Colonic mucosa (tissue), 4 donors: ENCODE measurements around the gene GSTM4. TPM values are rescaled to one million over a fixed set of nuclear protein-coding genes. Genes with fewer than 3 reads are reported as not detected.

Experiments
- DNase-seq: peaks from one replicate; pipeline ENCODE4 v3.0.0-alpha.2; 2020
- H3K27ac ChIP-seq: fragments of 200-600 bp; one replicate; pipeline ENCODE4 v1.8.0; 2021
- H3K27me3 ChIP-seq: fragments of 200-600 bp; one replicate; pipeline ENCODE4 v1.8.0; 2021
- H3K36me3 ChIP-seq: fragments of 200-600 bp; one replicate; pipeline ENCODE4 v1.8.0; 2021
- H3K4me1 ChIP-seq: fragments of 200-600 bp; one replicate; pipeline ENCODE4 v1.8.0; 2021; ENCODE audit warnings: mild to moderate bottlenecking
- H3K4me3 ChIP-seq: fragments of 200-600 bp; one replicate; pipeline ENCODE4 v1.8.0; 2021
- H3K9ac ChIP-seq, 2 donors: one replicate each; pipeline ENCODE4 v1.7.0; 2013; ENCODE audit warnings: control low read depth in 2 of 2, low read depth in 2 of 2, low read length in 2 of 2
- H3K9me3 ChIP-seq: fragments of 200-600 bp; one replicate; pipeline ENCODE4 v1.8.0; 2021
- intact Hi-C: fragments of 100-400 bp; cut with DNase I; formaldehyde crosslinking; loops from one replicate; pipeline ENCODE4 v1.14.1; 2022
- total RNA-seq, 2 donors: library from RNA; stranded (reverse); fragmentation: NEBNext Ultra II Directional in 1 of 2; extraction: Animal tissue kit (Norgen Biotek cat#: 25700) in 1 of 2; gene quantifications; one replicate each; pipeline ENCODE4 v1.2.1, GENCODE V29; 2021
- TF ChIP-seq, protein P1 (sequence below): fragments of 200-600 bp; IDR thresholded peaks from one replicate; pipeline ENCODE4 v1.8.0; 2022; ENCODE audit warnings: antibody characterized with exemption, mild to moderate bottlenecking
- donor health status: healthy.
- donor health status: DM: no; HTN: no; CAD: no.
- donor health status: DM: no; HTN: no; CAD: no.

GSTM4 gene
- 10 to 100 TPM; 62.6 to 77.4 TPM for total RNA-seq

DNA sequence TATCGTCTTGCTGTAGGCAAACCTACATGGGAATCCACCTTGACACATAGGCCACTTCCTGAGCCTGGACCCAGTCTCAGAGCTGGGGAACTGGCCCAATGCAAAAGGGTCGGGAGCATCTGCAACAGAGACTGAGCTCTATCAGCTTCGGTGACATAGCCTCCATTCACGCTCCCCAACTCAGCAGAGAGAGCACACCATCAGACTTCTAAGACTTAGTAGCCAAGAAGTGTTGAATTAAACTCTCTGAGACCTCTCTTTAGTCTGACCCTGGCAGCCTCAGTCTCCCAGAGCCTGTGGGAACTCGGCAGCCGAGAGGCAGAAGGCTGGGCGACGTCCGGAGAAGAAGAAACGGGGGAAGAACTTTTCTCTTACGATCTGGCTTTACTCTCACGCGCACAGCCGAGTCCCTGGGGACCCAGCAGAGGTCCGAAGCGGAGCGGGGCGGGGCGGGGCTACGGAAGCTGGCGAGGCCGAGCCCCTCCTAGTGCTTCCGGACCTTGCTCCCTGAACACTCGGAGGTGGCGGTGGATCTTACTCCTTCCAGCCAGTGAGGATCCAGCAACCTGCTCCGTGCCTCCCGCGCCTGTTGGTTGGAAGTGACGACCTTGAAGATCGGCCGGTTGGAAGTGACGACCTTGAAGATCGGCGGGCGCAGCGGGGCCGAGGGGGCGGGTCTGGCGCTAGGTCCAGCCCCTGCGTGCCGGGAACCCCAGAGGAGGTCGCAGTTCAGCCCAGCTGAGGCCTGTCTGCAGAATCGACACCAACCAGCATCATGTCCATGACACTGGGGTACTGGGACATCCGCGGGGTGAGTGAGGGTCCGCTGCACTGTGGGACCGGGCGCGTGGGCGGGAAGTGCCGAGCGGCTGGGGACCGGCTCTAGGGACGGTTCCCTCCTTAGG is at the start of gene GSTM4:
GSTM4 (plus strand) TSS at position 485 of the 905 bp plus-strand sequence; CDS start at position 776, 291 bp downstream.
- peak within 1 kb of the TSS; percentile 62 for H3K27ac ChIP-seq
- TF ChIP-seq, protein P1, sequence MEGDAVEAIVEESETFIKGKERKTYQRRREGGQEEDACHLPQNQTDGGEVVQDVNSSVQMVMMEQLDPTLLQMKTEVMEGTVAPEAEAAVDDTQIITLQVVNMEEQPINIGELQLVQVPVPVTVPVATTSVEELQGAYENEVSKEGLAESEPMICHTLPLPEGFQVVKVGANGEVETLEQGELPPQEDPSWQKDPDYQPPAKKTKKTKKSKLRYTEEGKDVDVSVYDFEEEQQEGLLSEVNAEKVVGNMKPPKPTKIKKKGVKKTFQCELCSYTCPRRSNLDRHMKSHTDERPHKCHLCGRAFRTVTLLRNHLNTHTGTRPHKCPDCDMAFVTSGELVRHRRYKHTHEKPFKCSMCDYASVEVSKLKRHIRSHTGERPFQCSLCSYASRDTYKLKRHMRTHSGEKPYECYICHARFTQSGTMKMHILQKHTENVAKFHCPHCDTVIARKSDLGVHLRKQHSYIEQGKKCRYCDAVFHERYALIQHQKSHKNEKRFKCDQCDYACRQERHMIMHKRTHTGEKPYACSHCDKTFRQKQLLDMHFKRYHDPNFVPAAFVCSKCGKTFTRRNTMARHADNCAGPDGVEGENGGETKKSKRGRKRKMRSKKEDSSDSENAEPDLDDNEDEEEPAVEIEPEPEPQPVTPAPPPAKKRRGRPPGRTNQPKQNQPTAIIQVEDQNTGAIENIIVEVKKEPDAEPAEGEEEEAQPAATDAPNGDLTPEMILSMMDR = no peak
- H3K36me3 ChIP-seq = no peaks in the 10 kb centered on the region
- intact Hi-C loops = no loop called here
- H3K4me3 ChIP-seq = peak within 1 kb of the TSS; percentile 62
- no peaks in the 10 kb centered on the region for H3K27me3 ChIP-seq
- no peaks in the 10 kb centered on the region for H3K9me3 ChIP-seq
- H3K9ac ChIP-seq = peak within 1 kb of the TSS; percentile 85 to 98
- H3K4me1 ChIP-seq = no peaks in the 10 kb centered on the region
- DNase-seq = peak; percentile 93

DNA sequence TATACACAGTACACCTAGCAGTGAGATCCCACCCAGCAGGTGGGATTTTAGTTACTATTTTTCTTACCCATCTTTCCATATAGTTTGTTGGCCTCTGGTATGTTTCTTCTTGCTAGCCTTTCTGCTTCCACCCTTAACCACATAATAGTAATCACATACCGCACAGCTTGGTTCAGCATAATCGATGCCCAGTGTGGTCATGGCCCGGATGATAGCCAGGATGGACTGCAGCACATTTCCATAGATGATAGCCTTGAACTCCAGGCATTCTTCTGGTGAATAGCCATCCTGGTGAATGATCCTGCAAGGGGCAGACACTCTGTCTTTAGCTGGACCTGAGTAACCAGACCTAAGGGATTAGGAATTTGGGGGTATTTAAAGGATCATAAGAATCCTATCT is 46.0 kb upstream of the GSTM4 start:
- no peaks in the 10 kb centered on the region for H3K27me3 ChIP-seq
- H3K4me3 ChIP-seq = no peak overlapping the region
- intact Hi-C loops = no loop called here
- no peak overlapping the region for H3K9ac ChIP-seq
- TF ChIP-seq, protein P1 = no peak
- no peaks in the 10 kb centered on the region for H3K9me3 ChIP-seq
- H3K4me1 ChIP-seq = no peaks in the 10 kb centered on the region
- no peak overlapping the region for H3K27ac ChIP-seq
- no peak for DNase-seq
- no peaks in the 10 kb centered on the region for H3K36me3 ChIP-seq

DNA sequence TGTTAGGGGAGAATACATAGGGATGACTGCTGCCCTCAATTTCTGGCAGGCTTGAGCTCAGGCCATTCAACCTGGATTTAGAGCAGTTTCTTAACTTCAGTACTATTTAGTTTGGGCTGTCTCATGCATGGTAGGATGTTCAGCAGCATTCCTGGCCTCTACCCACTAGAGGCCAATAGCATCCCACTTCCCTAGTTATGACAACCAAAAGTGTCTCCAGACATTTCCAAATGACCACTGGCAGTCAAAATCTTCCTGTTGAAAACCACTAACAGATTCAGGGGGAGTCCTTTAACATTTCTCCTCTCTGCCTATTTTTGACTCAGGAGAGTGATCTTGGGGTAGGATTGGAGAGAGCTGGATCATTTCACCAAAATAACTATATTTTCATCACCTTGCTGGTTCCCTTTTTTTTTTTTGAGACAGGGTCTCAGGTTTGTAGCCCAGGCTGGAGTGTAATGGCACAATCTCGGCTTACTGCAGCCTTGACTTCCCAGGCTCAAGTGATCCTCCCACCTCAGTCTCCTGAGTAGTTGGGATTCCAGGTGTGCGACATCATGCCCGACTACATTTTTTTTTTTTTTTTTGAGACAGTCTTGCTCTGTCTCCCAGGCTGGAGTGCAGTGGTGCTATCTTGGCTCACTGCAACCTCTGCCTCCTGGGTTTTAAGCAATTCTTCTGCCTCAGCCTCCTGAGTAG is 45.1 kb upstream of the GSTM4 start:
- TF ChIP-seq, protein P1 = no peak
- Histone ChIP-seq H3K9me3 (no peaks in the 10 kb centered on the region), H3K4me1 (no peaks in the 10 kb centered on the region), H3K4me3 (no peak overlapping the region), H3K9ac (no peak overlapping the region), H3K27ac (no peak overlapping the region), H3K27me3 (no peaks in the 10 kb centered on the region), H3K36me3 (no peaks in the 10 kb centered on the region)
- no peak for DNase-seq
- intact Hi-C loops = no loop called here

DNA sequence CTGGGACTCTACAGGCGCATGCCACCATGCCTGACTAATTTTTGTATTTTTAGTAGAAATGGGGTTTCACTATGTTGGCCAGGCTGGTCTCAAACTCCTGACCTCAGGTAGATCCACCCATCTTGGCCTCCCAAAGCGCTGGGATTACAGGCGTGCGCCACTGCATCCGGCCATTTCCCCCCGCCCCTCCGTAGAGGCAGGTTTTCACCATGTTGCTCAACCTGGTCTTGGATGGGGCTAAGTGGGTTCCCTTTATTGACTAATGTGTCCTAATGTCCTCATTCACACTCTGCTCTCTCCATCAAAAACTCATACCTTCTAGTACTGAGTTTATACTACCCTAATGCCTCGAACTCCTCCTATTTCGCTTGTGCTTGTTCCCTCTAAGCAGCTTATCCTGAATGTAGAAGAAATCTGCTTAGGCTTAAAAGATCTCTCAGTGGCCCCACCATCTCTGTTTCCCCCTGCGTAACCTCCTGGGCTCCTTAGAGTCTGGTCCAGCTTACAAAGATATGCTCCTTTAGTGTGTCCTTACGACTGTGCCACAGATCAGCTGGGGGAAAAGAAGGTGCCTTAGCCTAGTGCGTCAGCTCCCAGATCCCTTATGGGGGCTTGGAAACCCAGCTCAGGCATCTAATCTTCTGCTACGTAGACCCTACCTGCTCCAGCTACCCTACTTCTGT is 44.5 kb upstream of the GSTM4 start:
- H3K9me3 ChIP-seq = no peaks in the 10 kb centered on the region
- no peaks in the 10 kb centered on the region for H3K36me3 ChIP-seq
- H3K4me1 ChIP-seq = no peaks in the 10 kb centered on the region
- no peaks in the 10 kb centered on the region for H3K27me3 ChIP-seq
- no peak overlapping the region for H3K27ac ChIP-seq
- no peak overlapping the region for H3K9ac ChIP-seq
- no peak overlapping the region for H3K4me3 ChIP-seq
- TF ChIP-seq, protein P1 = no peak
- intact Hi-C loops = no loop called here
- DNase-seq = no peak

DNA sequence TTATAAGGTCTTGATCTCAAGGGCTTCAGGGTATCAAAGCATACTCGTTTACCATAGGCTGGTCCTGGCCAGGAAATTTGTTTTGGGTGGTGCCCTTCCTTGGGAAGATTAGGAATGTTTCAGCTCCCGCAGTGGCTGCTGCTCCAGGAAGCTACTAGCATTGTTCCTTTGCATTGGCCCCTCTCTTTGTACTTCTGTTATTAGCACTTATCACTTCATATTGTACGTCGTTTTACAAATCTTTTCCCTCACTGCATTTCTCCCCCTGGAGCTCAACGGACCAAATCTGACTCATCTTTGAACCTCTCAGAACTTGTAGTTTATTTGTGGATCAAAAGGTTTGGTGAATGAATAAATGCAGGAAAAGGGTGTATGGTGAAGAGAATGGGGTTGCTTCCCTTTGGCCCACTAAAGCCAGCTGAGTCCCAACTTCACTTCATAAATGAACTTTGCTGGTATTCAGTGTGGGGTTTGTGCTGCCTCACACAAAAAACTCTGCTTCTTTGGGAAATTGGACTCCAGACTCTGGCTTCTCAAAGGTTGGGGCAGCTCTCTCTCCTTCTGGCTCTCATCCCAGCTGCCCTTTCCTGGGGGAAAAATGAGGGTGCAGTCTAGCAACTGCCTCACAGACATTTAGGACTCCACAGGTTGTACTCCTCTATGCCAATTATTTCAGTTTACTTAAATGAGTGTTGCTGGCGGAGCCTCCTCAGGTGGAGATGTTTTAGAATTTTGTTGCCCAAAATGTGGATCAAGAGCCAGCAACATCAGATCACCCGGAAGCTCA is 42.3 kb upstream of the GSTM4 start:
- intact Hi-C loops = no loop called here
- Histone ChIP-seq H3K4me3 (no peak overlapping the region), H3K9me3 (no peaks in the 10 kb centered on the region), H3K36me3 (no peaks in the 10 kb centered on the region), H3K27ac (no peak overlapping the region), H3K27me3 (no peaks in the 10 kb centered on the region), H3K4me1 (peaks cover 3% of the 10 kb centered on the region), H3K9ac (no peak overlapping the region)
- no peak for DNase-seq
- TF ChIP-seq, protein P1 = no peak
